GM18505 (cell line): ENCODE results near the gene AXIN1.

Experiments used
- ATAC-seq: cut with Tn5 transposase; IDR thresholded peaks from one replicate; pipeline ENCODE4 v1.9.1; 2021; ENCODE audit not compliant: unreplicated experiment
- POLR2A ChIP-seq: IDR thresholded peaks from 4 replicates; pipeline ENCODE4 v1.6.1; 2011; ENCODE audit warnings: borderline replicate concordance; ENCODE audit not compliant: insufficient read depth, insufficient read length; ENCODE audit errors: extremely low read depth

The AXIN1 gene

GRCh38 chr16:280991-281659 lies 71.4 kb downstream of the AXIN1 start:
- no peak for ATAC-seq
- TF ChIP-seq POLR2A = no peak

- no peak for ATAC-seq
These were observed 72.0 kb downstream of the AXIN1 start, which contains the start of gene ARHGDIG for GRCh38 chr16:280552-280951. TSS of gene ARHGDIG (plus strand) at chr16:280591. CDS start at chr16:280681, 90 bp downstream.

GRCh38 chr16:280005-280460 lies 72.5 kb downstream of the AXIN1 start:
- no peak for ATAC-seq
- TF ChIP-seq POLR2A = no peak

More at GRCh38 chr16:280552-280951, 72.0 kb downstream of the AXIN1 start, which contains the start of gene ARHGDIG:
- no peak for TF ChIP-seq POLR2A

- ATAC-seq = no peak
- TF ChIP-seq POLR2A = no peak
These were observed 73.0 kb downstream of the AXIN1 start for GRCh38 chr16:279531-279930.

- TF ChIP-seq POLR2A = no peak
- no peak for ATAC-seq
These were observed 73.6 kb downstream of the AXIN1 start for GRCh38 chr16:278863-279366.

GRCh38 chr16:276426-277077 lies 76.0 kb downstream of the AXIN1 start:
- no peak for ATAC-seq
- no peak for TF ChIP-seq POLR2A

- no peak for TF ChIP-seq POLR2A
- no peak for ATAC-seq
These were observed 76.7 kb downstream of the AXIN1 start, which contains the start of gene RGS11 for GRCh38 chr16:275786-276232. TSS of gene RGS11 (minus strand) at chr16:275944. CDS start at chr16:275911, 33 bp downstream.

GRCh38 chr16:275041-275641 lies 77.4 kb downstream of the AXIN1 start:
- no peak for ATAC-seq
- TF ChIP-seq POLR2A = no peak

- TF ChIP-seq POLR2A = no peak
- no peak for ATAC-seq
These were observed 78.7 kb downstream of the AXIN1 start for GRCh38 chr16:273547-274421.

- ATAC-seq = no peak
- TF ChIP-seq POLR2A = no peak
These were observed 79.6 kb downstream of the AXIN1 start for GRCh38 chr16:272633-273546.

GRCh38 chr16:270381-271255 lies 81.9 kb downstream of the AXIN1 start:
- no peak for TF ChIP-seq POLR2A
- ATAC-seq = no peak
